ENCODE results near the gene PPAN. TPM values are rescaled to one million over a fixed set of nuclear protein-coding genes. Genes with fewer than 3 reads are reported as not detected.

Gene PPAN
- total RNA-seq, 1 donor from 2014 or later, result 39.6 TPM

- Mint-ChIP-seq H3K4me3 (ENCODE audit: unreplicated experiment) (peak overlapping the region; percentile 80), H3K27me3 (ENCODE audit: unreplicated experiment) (peaks cover 9% of the 10 kb centered on the region), H3K4me1 (ENCODE audit: unreplicated experiment) (peaks cover 14% of the 10 kb centered on the region), H3K27ac (ENCODE audit: unreplicated experiment) (peak overlapping the region; percentile 96), H3K9me3 (ENCODE audit: unreplicated experiment) (no peaks in the 10 kb centered on the region), H3K36me3 (ENCODE audit: low read depth, unreplicated experiment) (peaks cover 12% of the 10 kb centered on the region)
- DNase-seq (ENCODE audit: low spot score), result no peak
- no peak for TF ChIP-seq CTCF (IDR thresholded peaks at IDR 0.05; ENCODE audit: unreplicated experiment)
Measured at GRCh38 chr19:10104665-10105508, 1.3 kb upstream of the PPAN start.

- no peak for TF ChIP-seq CTCF (IDR thresholded peaks at IDR 0.05; ENCODE audit: unreplicated experiment)
Measured at GRCh38 chr19:10105509-10106099, 558 bp upstream of the PPAN start.

GRCh38 chr19:10107254-10107653 lies 1.1 kb downstream of the PPAN start:
- Mint-ChIP-seq H3K4me1 (ENCODE audit: unreplicated experiment) (peaks cover 17% of the 10 kb centered on the region), H3K27ac (ENCODE audit: unreplicated experiment) (peak overlapping the region; percentile 68), H3K36me3 (ENCODE audit: low read depth, unreplicated experiment) (peaks cover 25% of the 10 kb centered on the region), H3K9me3 (ENCODE audit: unreplicated experiment) (no peaks in the 10 kb centered on the region), H3K4me3 (ENCODE audit: unreplicated experiment) (peak overlapping the region; percentile 80), H3K27me3 (ENCODE audit: unreplicated experiment) (peaks cover 16% of the 10 kb centered on the region)
- DNase-seq (ENCODE audit: low spot score), result no peak
- TF ChIP-seq CTCF (IDR thresholded peaks at IDR 0.05; ENCODE audit: unreplicated experiment), result no peak

More at GRCh38 chr19:10105509-10106099, 558 bp upstream of the PPAN start:
- H3K4me3 Mint-ChIP-seq (ENCODE audit: unreplicated experiment), result peak overlapping the region; percentile 80
- H3K36me3 Mint-ChIP-seq (ENCODE audit: low read depth, unreplicated experiment), result peaks cover 16% of the 10 kb centered on the region
- peak overlapping the region; percentile 78 for H3K27ac Mint-ChIP-seq (ENCODE audit: unreplicated experiment)
- peaks cover 10% of the 10 kb centered on the region for H3K27me3 Mint-ChIP-seq (ENCODE audit: unreplicated experiment)
- no peaks in the 10 kb centered on the region for H3K9me3 Mint-ChIP-seq (ENCODE audit: unreplicated experiment)
- peaks cover 15% of the 10 kb centered on the region for H3K4me1 Mint-ChIP-seq (ENCODE audit: unreplicated experiment)
- no peak for DNase-seq (ENCODE audit: low spot score)

GRCh38 chr19:10107817-10108367 lies 1.7 kb downstream of the PPAN start:
- Mint-ChIP-seq H3K4me1 (ENCODE audit: unreplicated experiment) (peaks cover 17% of the 10 kb centered on the region), H3K4me3 (ENCODE audit: unreplicated experiment) (peak overlapping the region; percentile 80), H3K9me3 (ENCODE audit: unreplicated experiment) (no peaks in the 10 kb centered on the region), H3K27ac (ENCODE audit: unreplicated experiment) (no peak overlapping the region), H3K36me3 (ENCODE audit: low read depth, unreplicated experiment) (peaks cover 32% of the 10 kb centered on the region), H3K27me3 (ENCODE audit: unreplicated experiment) (peaks cover 20% of the 10 kb centered on the region)
- no peak for TF ChIP-seq CTCF (IDR thresholded peaks at IDR 0.05; ENCODE audit: unreplicated experiment)
- no peak for DNase-seq (ENCODE audit: low spot score)

Data from endothelial cell (in vitro differentiated cells).